ENCODE measurements around the gene RRAGC. TPM values are rescaled to one million over a fixed set of nuclear protein-coding genes. Genes with fewer than 3 reads are reported as not detected.
A peak's percentile ranks its signal among the peaks of the same experiment; 100 is the strongest.

Gene RRAGC
- total and polyA plus RNA-seq, 5 donors from 2014 or later, result 6.1 to 17.2 (median 8.8) TPM

GRCh38 chr1:38872401-38873026 lies 12.9 kb upstream of the RRAGC start:
- Histone ChIP-seq H3K4me1 (ENCODE audit: control insufficient read depth, insufficient read depth, low read length, poor library complexity, severe bottlenecking) (peaks cover 19% of the 10 kb centered on the region), H3K36me3 (ENCODE audit: control insufficient read depth, insufficient read depth, low read length) (peaks cover 2% of the 10 kb centered on the region), H3K27ac (ENCODE audit: insufficient read depth, low read length, poor library complexity, severe bottlenecking) (peak overlapping the region; percentile 73), H3K9me3 (ENCODE audit: control insufficient read depth in 2 of 2, low read length in 2 of 2) (no peaks in the 10 kb centered on the region), H3K4me3 (ENCODE audit: low read depth, low read length) (peak overlapping the region; percentile 88), H3K27me3 (ENCODE audit: control insufficient read depth, insufficient read depth, low read length) (no peaks in the 10 kb centered on the region)
- DNase-seq (peak; percentile 18 to 61 (median 27)), ATAC-seq (ENCODE audit: low read depth in 2 of 2) (peak in 1 of 2 donors; percentile 13)
- Mint-ChIP-seq H3K27ac (peak overlapping the region; percentile 85 to 92 (median 87)), H3K27me3 (no peaks in the 10 kb centered on the region), H3K9me3 (peaks cover 0 to 3% (median 0%) of the 10 kb centered on the region in 7 donors), H3K36me3 (peaks cover 7% of the 10 kb centered on the region), H3K4me1 (peaks cover 21 to 44% (median 27%) of the 10 kb centered on the region in 4 donors), H3K4me3 (peak overlapping the region; percentile 93 to 99 (median 95))

GRCh38 chr1:38870996-38871395 lies 11.4 kb upstream of the RRAGC start:
- Mint-ChIP-seq H3K27ac (peak overlapping the region in 1 of 3 donors; percentile 6), H3K4me3 (peak overlapping the region; percentile 14 to 97 (median 88)), H3K4me1 (peaks cover 21 to 47% (median 28%) of the 10 kb centered on the region in 4 donors), H3K36me3 (peaks cover 13% of the 10 kb centered on the region), H3K9me3 (peaks cover 0 to 3% (median 0%) of the 10 kb centered on the region in 7 donors), H3K27me3 (no peaks in the 10 kb centered on the region)
- ATAC-seq (ENCODE audit: low read depth in 2 of 2) (no peak), DNase-seq (no peak)
- no peaks in the 10 kb centered on the region for H3K27me3 ChIP-seq (ENCODE audit: control insufficient read depth, insufficient read depth, low read length)
- H3K4me3 ChIP-seq (ENCODE audit: low read depth, low read length), result no peak overlapping the region
- H3K36me3 ChIP-seq (ENCODE audit: control insufficient read depth, insufficient read depth, low read length), result peaks cover 3% of the 10 kb centered on the region
- peaks cover 19% of the 10 kb centered on the region for H3K4me1 ChIP-seq (ENCODE audit: control insufficient read depth, insufficient read depth, low read length, poor library complexity, severe bottlenecking)
- no peaks in the 10 kb centered on the region for H3K9me3 ChIP-seq (ENCODE audit: control insufficient read depth in 2 of 2, low read length in 2 of 2)
- no peak overlapping the region for H3K27ac ChIP-seq (ENCODE audit: insufficient read depth, low read length, poor library complexity, severe bottlenecking)

- H3K9me3 Mint-ChIP-seq, result no peaks in the 10 kb centered on the region
- Histone ChIP-seq H3K27me3 (ENCODE audit: control insufficient read depth, insufficient read depth, low read length) (no peaks in the 10 kb centered on the region), H3K4me3 (ENCODE audit: low read depth, low read length) (no peak overlapping the region), H3K36me3 (ENCODE audit: control insufficient read depth, insufficient read depth, low read length) (peaks cover 13% of the 10 kb centered on the region), H3K4me1 (ENCODE audit: control insufficient read depth, insufficient read depth, low read length, poor library complexity, severe bottlenecking) (peaks cover 7% of the 10 kb centered on the region), H3K9me3 (ENCODE audit: control insufficient read depth in 2 of 2, low read length in 2 of 2) (no peaks in the 10 kb centered on the region), H3K27ac (ENCODE audit: insufficient read depth, low read length, poor library complexity, severe bottlenecking) (no peak overlapping the region)
- DNase-seq (no peak), ATAC-seq (ENCODE audit: low read depth in 2 of 2) (no peak)
- peaks cover 16% of the 10 kb centered on the region for H3K36me3 Mint-ChIP-seq
- H3K4me3 Mint-ChIP-seq, result peak overlapping the region in 1 of 4 donors; percentile 6
- peak overlapping the region in 1 of 3 donors; percentile 23 for H3K27ac Mint-ChIP-seq
- peaks cover 28 to 52% (median 34%) of the 10 kb centered on the region in 4 donors for H3K4me1 Mint-ChIP-seq
- H3K27me3 Mint-ChIP-seq, result no peaks in the 10 kb centered on the region
These were observed 7.6 kb upstream of the RRAGC start for GRCh38 chr1:38867208-38867607.

- no peak overlapping the region for H3K4me3 ChIP-seq (ENCODE audit: low read depth, low read length)
- H3K4me3 Mint-ChIP-seq, result no peak overlapping the region
- H3K9me3 Mint-ChIP-seq, result no peaks in the 10 kb centered on the region
- H3K4me1 Mint-ChIP-seq, result peaks cover 31 to 55% (median 38%) of the 10 kb centered on the region in 4 donors
- H3K27me3 Mint-ChIP-seq, result no peaks in the 10 kb centered on the region
- peaks cover 9% of the 10 kb centered on the region for H3K4me1 ChIP-seq (ENCODE audit: control insufficient read depth, insufficient read depth, low read length, poor library complexity, severe bottlenecking)
- no peaks in the 10 kb centered on the region for H3K27me3 ChIP-seq (ENCODE audit: control insufficient read depth, insufficient read depth, low read length)
- DNase-seq, result no peak
- peaks cover 16% of the 10 kb centered on the region for H3K36me3 Mint-ChIP-seq
- H3K36me3 ChIP-seq (ENCODE audit: control insufficient read depth, insufficient read depth, low read length), result peaks cover 13% of the 10 kb centered on the region
- no peaks in the 10 kb centered on the region for H3K9me3 ChIP-seq (ENCODE audit: control insufficient read depth in 2 of 2, low read length in 2 of 2)
- ATAC-seq (ENCODE audit: low read depth in 2 of 2), result no peak
- no peak overlapping the region for H3K27ac ChIP-seq (ENCODE audit: insufficient read depth, low read length, poor library complexity, severe bottlenecking)
- H3K27ac Mint-ChIP-seq, result no peak overlapping the region
These were observed 5.6 kb upstream of the RRAGC start for GRCh38 chr1:38865112-38865715.

GRCh38 chr1:38860454-38860795 lies 853 bp upstream of the RRAGC start:
- peaks cover 30 to 80% (median 49%) of the 10 kb centered on the region in 4 donors for H3K4me1 Mint-ChIP-seq
- H3K36me3 ChIP-seq (ENCODE audit: control insufficient read depth, insufficient read depth, low read length), result peaks cover 22% of the 10 kb centered on the region
- no peak overlapping the region for H3K27ac ChIP-seq (ENCODE audit: insufficient read depth, low read length, poor library complexity, severe bottlenecking)
- no peaks in the 10 kb centered on the region for H3K27me3 ChIP-seq (ENCODE audit: control insufficient read depth, insufficient read depth, low read length)
- peak overlapping the region; percentile 94 to 95 (median 94) for H3K27ac Mint-ChIP-seq
- H3K9me3 Mint-ChIP-seq, result no peaks in the 10 kb centered on the region
- DNase-seq, result no peak
- no peak for ATAC-seq (ENCODE audit: low read depth in 2 of 2)
- no peaks in the 10 kb centered on the region for H3K27me3 Mint-ChIP-seq
- peaks cover 5% of the 10 kb centered on the region for H3K36me3 Mint-ChIP-seq
- peak overlapping the region; percentile 96 for H3K4me3 ChIP-seq (ENCODE audit: low read depth, low read length)
- H3K4me3 Mint-ChIP-seq, result peak overlapping the region; percentile 90 to 100 (median 94)
- H3K4me1 ChIP-seq (ENCODE audit: control insufficient read depth, insufficient read depth, low read length, poor library complexity, severe bottlenecking), result peaks cover 41% of the 10 kb centered on the region
- H3K9me3 ChIP-seq (ENCODE audit: control insufficient read depth in 2 of 2, low read length in 2 of 2), result no peaks in the 10 kb centered on the region

GRCh38 chr1:38858833-38859560 lies 575 bp downstream of the RRAGC start:
- peaks cover 41% of the 10 kb centered on the region for H3K4me1 ChIP-seq (ENCODE audit: control insufficient read depth, insufficient read depth, low read length, poor library complexity, severe bottlenecking)
- peak overlapping the region; percentile 73 for H3K27ac ChIP-seq (ENCODE audit: insufficient read depth, low read length, poor library complexity, severe bottlenecking)
- H3K9me3 Mint-ChIP-seq, result no peaks in the 10 kb centered on the region
- H3K9me3 ChIP-seq (ENCODE audit: control insufficient read depth in 2 of 2, low read length in 2 of 2), result no peaks in the 10 kb centered on the region
- no peaks in the 10 kb centered on the region for H3K27me3 ChIP-seq (ENCODE audit: control insufficient read depth, insufficient read depth, low read length)
- peaks cover 13% of the 10 kb centered on the region for H3K36me3 Mint-ChIP-seq
- H3K4me3 Mint-ChIP-seq, result peak overlapping the region; percentile 90 to 100 (median 94)
- peaks cover 19 to 78% (median 52%) of the 10 kb centered on the region in 4 donors for H3K4me1 Mint-ChIP-seq
- peaks cover 28% of the 10 kb centered on the region for H3K36me3 ChIP-seq (ENCODE audit: control insufficient read depth, insufficient read depth, low read length)
- ATAC-seq (ENCODE audit: low read depth in 2 of 2), result peak in 1 of 2 donors; percentile 5
- H3K27ac Mint-ChIP-seq, result peak overlapping the region in 2 of 3 donors; percentile 86 to 89
- H3K4me3 ChIP-seq (ENCODE audit: low read depth, low read length), result peak overlapping the region; percentile 90
- DNase-seq, result peak in 1 of 3 donors; percentile 61
- no peaks in the 10 kb centered on the region for H3K27me3 Mint-ChIP-seq

- DNase-seq (peak in 1 of 3 donors; percentile 32), ATAC-seq (ENCODE audit: low read depth in 2 of 2) (no peak)
- Histone ChIP-seq H3K36me3 (ENCODE audit: control insufficient read depth, insufficient read depth, low read length) (peaks cover 58% of the 10 kb centered on the region), H3K27ac (ENCODE audit: insufficient read depth, low read length, poor library complexity, severe bottlenecking) (no peak overlapping the region), H3K4me3 (ENCODE audit: low read depth, low read length) (peak overlapping the region; percentile 29), H3K4me1 (ENCODE audit: control insufficient read depth, insufficient read depth, low read length, poor library complexity, severe bottlenecking) (peaks cover 15% of the 10 kb centered on the region), H3K27me3 (ENCODE audit: control insufficient read depth, insufficient read depth, low read length) (no peaks in the 10 kb centered on the region), H3K9me3 (ENCODE audit: control insufficient read depth in 2 of 2, low read length in 2 of 2) (no peaks in the 10 kb centered on the region)
- H3K27ac Mint-ChIP-seq, result peak overlapping the region; percentile 18 to 76 (median 59)
- peaks cover 14 to 52% (median 41%) of the 10 kb centered on the region in 4 donors for H3K4me1 Mint-ChIP-seq
- H3K4me3 Mint-ChIP-seq, result peak overlapping the region in 1 of 4 donors; percentile 65
- H3K27me3 Mint-ChIP-seq, result no peaks in the 10 kb centered on the region
- H3K36me3 Mint-ChIP-seq, result peaks cover 23% of the 10 kb centered on the region
- no peaks in the 10 kb centered on the region for H3K9me3 Mint-ChIP-seq
These were observed 6.8 kb downstream of the RRAGC start for GRCh38 chr1:38852780-38853179.

All from CD4-positive, CD25-positive, alpha-beta regulatory T cell (primary cell).